HG03439 (cell line): ENCODE results near the gene FHAD1.

Experiments used
- ATAC-seq: cut with Tn5 transposase; IDR thresholded peaks from one replicate; pipeline ENCODE4 v1.9.1; 2021; ENCODE audit warnings: mild to moderate bottlenecking, moderate library complexity; ENCODE audit not compliant: unreplicated experiment

Gene FHAD1

GRCh38 chr1:15343729-15344128 is 96.7 kb downstream of the FHAD1 start:
- ATAC-seq = no peak

- no peak for ATAC-seq
Observed at GRCh38 chr1:15344380-15344779, 97.4 kb downstream of the FHAD1 start.

DNA sequence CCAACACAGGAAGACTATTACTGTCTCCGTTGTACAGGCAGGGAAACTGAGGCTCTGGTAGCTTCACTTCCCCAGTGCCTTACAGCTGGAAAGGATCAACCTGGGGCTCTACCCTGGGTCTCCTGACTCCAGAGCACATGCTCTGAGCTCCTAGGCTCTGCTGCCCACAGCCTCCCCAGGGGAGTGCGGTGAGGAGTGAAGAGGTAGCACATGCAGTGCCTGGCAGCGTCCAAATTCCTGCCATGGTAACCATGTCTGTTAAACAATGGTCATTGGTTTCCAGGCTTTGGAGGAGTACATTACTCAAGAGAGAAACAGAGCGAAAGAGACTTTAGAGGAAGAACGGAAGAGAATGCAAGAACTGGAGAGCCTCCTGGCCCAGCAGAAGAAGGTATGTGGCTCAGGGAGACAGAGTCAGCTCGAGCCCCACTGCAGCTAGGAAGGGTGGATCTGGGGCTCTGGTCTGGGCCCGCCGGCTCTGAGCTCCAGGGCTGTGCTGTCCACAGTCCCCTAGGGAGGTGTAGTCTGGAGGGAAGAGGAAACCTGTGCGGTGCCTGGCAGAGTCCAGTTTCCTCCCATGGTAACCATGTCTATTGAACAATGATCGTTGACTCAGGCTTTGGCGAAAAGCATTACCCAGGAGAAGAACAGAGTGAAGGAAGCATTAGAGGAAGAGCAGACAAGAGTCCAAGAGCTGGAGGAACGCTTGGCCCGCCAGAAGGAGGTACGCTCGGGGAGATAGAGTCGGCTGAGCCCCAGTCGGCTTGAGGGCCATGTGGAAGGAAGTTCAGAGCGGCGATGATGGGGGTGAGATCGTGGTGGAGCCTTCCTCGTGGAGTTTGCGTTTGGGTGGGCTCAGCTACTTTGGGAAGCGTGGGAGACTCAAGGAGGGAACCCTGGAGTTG is 98.0 kb downstream of the FHAD1 start:
- ATAC-seq = no peak

GRCh38 chr1:15345705-15346345 is 98.8 kb downstream of the FHAD1 start:
- ATAC-seq = no peak

DNA sequence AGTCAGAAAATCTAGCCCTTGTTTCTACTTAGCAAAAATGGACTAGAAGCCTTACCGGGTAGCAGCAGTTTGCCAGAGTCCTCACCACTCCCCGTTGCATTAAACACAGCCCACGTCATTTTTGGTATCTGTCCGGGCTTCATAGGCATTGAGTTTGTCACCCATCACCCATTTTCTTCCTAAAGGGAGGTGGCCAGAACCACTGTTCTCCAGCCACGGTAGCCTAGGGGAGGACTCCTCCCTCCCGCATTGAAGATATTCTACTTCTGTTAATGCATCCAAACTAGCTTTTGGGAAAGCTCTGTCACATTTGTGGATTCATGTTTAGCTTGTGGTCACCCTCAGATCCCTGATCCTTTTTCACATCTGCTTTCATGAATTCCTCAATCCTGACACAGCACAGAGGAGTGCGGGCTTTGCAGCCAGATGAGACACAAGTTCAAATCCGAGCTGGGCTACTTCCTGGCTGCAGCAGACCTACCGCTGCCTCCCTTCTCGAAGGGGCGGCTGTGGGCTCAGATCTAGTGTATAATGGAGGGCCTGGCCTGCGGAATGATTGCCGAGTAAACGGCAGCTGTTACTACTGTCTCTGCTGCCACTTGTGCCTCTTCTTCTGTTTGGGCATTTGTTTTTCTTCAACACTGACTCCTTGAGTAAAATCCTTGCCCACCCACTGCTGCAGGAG is 99.5 kb downstream of the FHAD1 start:
- ATAC-seq = no peak

DNA sequence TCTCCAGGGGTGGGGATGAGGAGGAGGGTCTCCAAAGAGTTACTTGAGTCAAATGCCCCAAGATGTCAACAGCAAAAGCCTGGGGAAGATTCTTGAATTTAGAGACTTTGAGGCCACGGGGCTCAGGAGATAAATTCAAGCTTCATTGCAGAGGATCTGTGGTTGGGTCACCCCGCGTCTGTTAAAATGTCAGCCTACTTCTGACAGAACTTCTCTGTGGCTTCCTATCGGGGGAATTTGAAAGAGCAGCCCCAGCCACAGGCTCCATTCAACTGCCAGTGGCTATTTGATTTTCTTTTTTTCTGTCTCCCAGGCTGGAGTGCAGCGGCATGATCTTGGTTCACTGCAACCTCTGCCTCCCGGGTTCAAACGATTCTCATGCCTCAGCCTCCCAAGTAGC is 100.2 kb downstream of the FHAD1 start:
- no peak for ATAC-seq

DNA sequence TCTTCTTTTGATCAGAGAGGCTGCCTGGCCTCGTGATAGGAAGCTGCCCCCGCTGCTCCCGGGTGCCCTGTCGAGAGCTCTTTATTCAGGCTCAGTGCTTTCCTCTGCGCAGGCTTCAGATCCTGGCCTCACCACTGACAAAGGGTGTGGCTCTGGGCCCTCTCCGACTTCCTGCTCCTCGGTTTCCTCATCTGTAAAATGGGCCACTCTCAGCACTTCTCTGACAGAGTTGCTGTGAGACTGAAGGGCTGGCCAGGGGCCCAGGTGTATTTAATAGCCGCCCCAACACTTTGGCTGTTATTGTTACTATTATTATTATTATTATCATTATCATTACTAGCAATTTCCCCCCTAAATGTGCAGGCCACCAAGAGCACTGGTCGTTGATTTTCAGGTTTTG is 101.6 kb downstream of the FHAD1 start:
- ATAC-seq = no peak

DNA sequence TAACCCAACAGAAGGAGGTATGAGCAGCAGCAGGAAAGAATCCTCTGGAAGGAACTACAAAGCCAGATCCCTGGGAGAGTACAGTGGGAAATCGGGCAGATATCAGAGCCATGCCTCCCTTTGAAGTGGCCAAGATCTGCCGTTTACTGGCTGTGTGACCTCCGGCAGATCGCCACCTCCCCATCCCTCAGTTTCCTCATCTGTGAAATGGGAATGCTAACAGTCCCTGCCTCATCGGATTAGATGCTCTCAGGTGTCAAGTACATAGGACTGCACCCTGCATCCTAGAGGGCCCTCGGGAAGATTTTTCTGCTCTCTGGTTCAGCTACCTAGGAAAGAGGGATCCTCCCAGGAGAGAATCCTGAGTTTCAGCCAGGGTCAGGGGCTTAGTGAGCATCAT is 102.1 kb downstream of the FHAD1 start:
- no peak for ATAC-seq

DNA sequence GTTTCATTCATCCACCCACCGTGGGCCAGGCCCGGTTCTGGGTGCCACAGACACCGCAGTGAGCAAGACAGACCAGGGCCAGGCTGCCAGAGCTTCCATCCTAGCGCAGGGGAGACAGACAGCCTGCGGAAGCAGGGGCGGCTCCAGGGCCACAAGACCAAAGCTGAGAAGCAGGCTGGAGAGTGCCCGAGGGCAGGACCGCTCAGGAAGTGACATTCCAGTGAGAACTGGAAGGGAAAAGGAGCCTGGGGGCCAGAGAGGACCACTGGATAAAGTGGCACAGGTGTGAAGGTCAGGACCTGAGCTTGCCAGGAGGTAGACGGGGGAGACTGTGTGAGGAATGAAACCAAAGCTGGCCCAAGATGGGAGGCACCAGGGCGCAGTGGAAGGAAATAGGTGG is 103.1 kb downstream of the FHAD1 start:
- no peak for ATAC-seq

- no peak for ATAC-seq
Observed at GRCh38 chr1:15350551-15351200, 103.7 kb downstream of the FHAD1 start.

GRCh38 chr1:15351310-15351709 is 104.3 kb downstream of the FHAD1 start:
- ATAC-seq = no peak

- ATAC-seq = no peak
Observed at GRCh38 chr1:15352128-15352957, 105.3 kb downstream of the FHAD1 start.

DNA sequence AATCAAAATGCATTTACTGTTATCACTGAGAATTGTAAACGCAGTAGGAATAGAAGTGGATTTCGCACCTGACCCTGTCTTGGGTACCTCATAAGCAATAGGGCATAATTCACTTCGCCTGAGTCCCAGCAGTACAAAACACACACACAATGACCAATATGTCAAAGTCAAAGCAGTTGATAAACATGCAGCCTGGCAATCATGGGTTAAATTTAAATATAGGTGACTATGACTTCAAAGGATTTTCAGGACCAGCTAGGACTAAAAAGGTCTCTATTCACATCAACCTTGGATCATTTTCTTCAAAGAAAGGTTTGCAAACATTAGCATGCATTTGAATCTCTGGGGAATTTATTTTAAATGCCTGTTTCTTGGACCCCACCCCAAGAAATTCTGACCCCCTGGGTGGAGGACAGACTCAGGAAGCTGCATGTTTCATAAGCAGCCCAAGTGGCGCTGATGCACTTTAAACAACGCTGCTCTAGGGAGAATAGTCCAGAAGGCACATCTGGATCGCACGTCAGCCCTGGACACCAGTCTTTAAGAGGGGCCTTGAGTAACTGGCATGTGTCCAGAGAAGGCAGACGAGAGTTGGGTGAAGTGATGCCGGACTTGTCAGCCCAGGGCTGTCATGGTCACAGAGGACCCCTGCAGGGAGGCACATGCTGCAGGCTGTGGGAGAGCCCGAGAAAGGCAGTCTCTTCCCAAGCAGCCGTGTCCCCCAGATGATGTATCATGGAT is 107.0 kb downstream of the FHAD1 start:
- no peak for ATAC-seq

GRCh38 chr1:15354580-15354965 is 107.5 kb downstream of the FHAD1 start:
- ATAC-seq = no peak

GRCh38 chr1:15355968-15356625 is 109.1 kb downstream of the FHAD1 start:
- ATAC-seq = no peak

GRCh38 chr1:15357612-15358207 is 110.7 kb downstream of the FHAD1 start:
- ATAC-seq = no peak

- ATAC-seq = no peak
Observed at GRCh38 chr1:15358565-15359133, 111.6 kb downstream of the FHAD1 start.

GRCh38 chr1:15360700-15361099 is 113.7 kb downstream of the FHAD1 start:
- ATAC-seq = no peak
